Measurements from ENCODE around the gene RNF144A.

RNF144A gene

DNA sequence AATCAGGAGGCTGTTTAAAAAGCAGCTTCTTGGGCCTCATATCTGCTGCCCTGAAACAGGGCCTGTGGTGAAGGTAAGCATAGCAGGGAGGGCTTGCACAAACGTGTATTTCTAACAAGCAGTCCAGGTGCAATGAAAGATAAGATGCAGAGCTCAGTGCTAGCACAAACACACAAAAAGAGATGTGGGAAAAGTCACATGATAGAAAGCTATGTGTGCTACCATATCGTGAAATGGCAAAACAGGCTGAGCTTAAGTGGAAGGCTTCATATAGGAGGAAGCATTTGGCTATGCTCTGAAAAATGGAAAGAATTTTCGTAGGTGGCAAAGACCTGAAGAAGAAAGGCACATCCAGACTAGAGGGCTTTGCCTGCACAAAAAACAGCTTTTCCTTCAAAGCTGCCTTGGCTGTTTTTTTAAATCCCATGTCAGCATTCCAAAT is 29.4 kb upstream of the RNF144A start:
- H3K9ac ChIP-seq (ENCODE audit: low read length), result no peak overlapping the region
- H3K36me3 ChIP-seq (replicated peaks; ENCODE audit: insufficient read depth, low read length), result no peaks in the 10 kb centered on the region
- no peak overlapping the region for H3K27ac ChIP-seq (ENCODE audit: low read length)
- H3K4me1 ChIP-seq (ENCODE audit: low read length), result no peaks in the 10 kb centered on the region
- no peak overlapping the region for H2AFZ ChIP-seq (ENCODE audit: low read length)
- H3K79me2 ChIP-seq (ENCODE audit: low read length), result no peaks in the 10 kb centered on the region
- H3K4me2 ChIP-seq (ENCODE audit: low read depth, low read length), result no peak overlapping the region
- TF ChIP-seq CTCF (IDR thresholded peaks at IDR 0.05; ENCODE audit: low read length) (no peak), EZH2phosphoT487 (IDR thresholded peaks at IDR 0.05; ENCODE audit: low read length) (no peak), EZH2 (optimal IDR thresholded peaks at IDR 0.05; ENCODE audit: low read depth, low read length) (no peak)
- H3F3A ChIP-seq (ENCODE audit: insufficient read depth, low read length), result no peaks in the 10 kb centered on the region
- no peak overlapping the region for H3K4me3 ChIP-seq (ENCODE audit: low read length)
- no peaks in the 10 kb centered on the region for H3K9me2 ChIP-seq (replicated peaks; ENCODE audit: insufficient read depth, low read length)
- DNase-seq, result no peak
- no peaks in the 10 kb centered on the region for H4K20me1 ChIP-seq (ENCODE audit: insufficient read depth, low read length)
- H3K9me3 ChIP-seq (replicated peaks; ENCODE audit: insufficient read depth, low read length), result no peaks in the 10 kb centered on the region
- H3K27me3 ChIP-seq (replicated peaks; ENCODE audit: insufficient read depth, low read length), result no peaks in the 10 kb centered on the region

DNA sequence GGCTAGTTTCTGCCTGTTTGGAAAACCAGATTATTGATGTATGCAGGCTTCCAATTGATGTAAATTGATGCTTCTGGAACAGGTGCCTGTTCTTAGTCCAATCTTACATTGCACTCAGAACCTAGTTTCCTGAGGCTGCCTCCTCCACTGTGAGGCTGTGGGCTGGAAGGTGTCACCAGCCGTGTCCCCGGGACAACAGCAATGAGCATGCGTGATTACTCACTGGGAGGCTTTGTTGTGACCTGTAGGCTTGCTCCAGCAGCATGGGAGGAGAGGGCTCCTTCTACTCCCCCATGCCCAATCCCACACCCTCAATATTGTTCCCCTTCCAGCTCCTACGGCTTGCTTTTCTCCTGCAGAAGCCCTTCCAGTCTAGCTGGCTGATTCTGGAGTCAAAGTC is 28.5 kb upstream of the RNF144A start:
- Histone ChIP-seq H3K9ac (ENCODE audit: low read length) (no peak overlapping the region), H2AFZ (ENCODE audit: low read length) (no peak overlapping the region), H3K27me3 (replicated peaks; ENCODE audit: insufficient read depth, low read length) (no peaks in the 10 kb centered on the region), H3K4me1 (ENCODE audit: low read length) (no peaks in the 10 kb centered on the region), H3K4me3 (ENCODE audit: low read length) (no peak overlapping the region), H3F3A (ENCODE audit: insufficient read depth, low read length) (no peaks in the 10 kb centered on the region), H3K36me3 (replicated peaks; ENCODE audit: insufficient read depth, low read length) (no peaks in the 10 kb centered on the region), H3K79me2 (ENCODE audit: low read length) (no peaks in the 10 kb centered on the region), H3K9me3 (replicated peaks; ENCODE audit: insufficient read depth, low read length) (no peaks in the 10 kb centered on the region), H3K4me2 (ENCODE audit: low read depth, low read length) (no peak overlapping the region), H4K20me1 (ENCODE audit: insufficient read depth, low read length) (no peaks in the 10 kb centered on the region), H3K27ac (ENCODE audit: low read length) (no peak overlapping the region), H3K9me2 (replicated peaks; ENCODE audit: insufficient read depth, low read length) (no peaks in the 10 kb centered on the region)
- TF ChIP-seq EZH2phosphoT487 (IDR thresholded peaks at IDR 0.05; ENCODE audit: low read length) (no peak), CTCF (IDR thresholded peaks at IDR 0.05; ENCODE audit: low read length) (no peak), EZH2 (optimal IDR thresholded peaks at IDR 0.05; ENCODE audit: low read depth, low read length) (no peak)
- no peak for DNase-seq

GRCh38 chr2:6893876-6894482 is 23.2 kb upstream of the RNF144A start:
- no peaks in the 10 kb centered on the region for H3K9me2 ChIP-seq (replicated peaks; ENCODE audit: insufficient read depth, low read length)
- H3F3A ChIP-seq (ENCODE audit: insufficient read depth, low read length), result no peaks in the 10 kb centered on the region
- no peaks in the 10 kb centered on the region for H3K4me1 ChIP-seq (ENCODE audit: low read length)
- no peak overlapping the region for H3K9ac ChIP-seq (ENCODE audit: low read length)
- H3K27me3 ChIP-seq (replicated peaks; ENCODE audit: insufficient read depth, low read length), result no peaks in the 10 kb centered on the region
- H3K9me3 ChIP-seq (replicated peaks; ENCODE audit: insufficient read depth, low read length), result no peaks in the 10 kb centered on the region
- DNase-seq, result no peak
- no peak overlapping the region for H2AFZ ChIP-seq (ENCODE audit: low read length)
- no peaks in the 10 kb centered on the region for H3K36me3 ChIP-seq (replicated peaks; ENCODE audit: insufficient read depth, low read length)
- no peaks in the 10 kb centered on the region for H4K20me1 ChIP-seq (ENCODE audit: insufficient read depth, low read length)
- H3K27ac ChIP-seq (ENCODE audit: low read length), result no peak overlapping the region
- no peak for TF ChIP-seq EZH2phosphoT487 (IDR thresholded peaks at IDR 0.05; ENCODE audit: low read length)
- no peak for TF ChIP-seq CTCF (IDR thresholded peaks at IDR 0.05; ENCODE audit: low read length)
- no peak for TF ChIP-seq EZH2 (optimal IDR thresholded peaks at IDR 0.05; ENCODE audit: low read depth, low read length)
- no peak overlapping the region for H3K4me3 ChIP-seq (ENCODE audit: low read length)
- no peaks in the 10 kb centered on the region for H3K79me2 ChIP-seq (ENCODE audit: low read length)
- no peak overlapping the region for H3K4me2 ChIP-seq (ENCODE audit: low read depth, low read length)

All from MM.1S (cell line).